Measurements from ENCODE around the gene PTPRA. TPM values are rescaled to one million over a fixed set of nuclear protein-coding genes. Genes with fewer than 3 reads are reported as not detected.

PTPRA gene
- total and polyA plus RNA-seq, 2 of the 13 experiments (the other 11 are each of a cell fraction or from before 2014, with no cell fraction given), result 47.2 to 127 TPM

DNA sequence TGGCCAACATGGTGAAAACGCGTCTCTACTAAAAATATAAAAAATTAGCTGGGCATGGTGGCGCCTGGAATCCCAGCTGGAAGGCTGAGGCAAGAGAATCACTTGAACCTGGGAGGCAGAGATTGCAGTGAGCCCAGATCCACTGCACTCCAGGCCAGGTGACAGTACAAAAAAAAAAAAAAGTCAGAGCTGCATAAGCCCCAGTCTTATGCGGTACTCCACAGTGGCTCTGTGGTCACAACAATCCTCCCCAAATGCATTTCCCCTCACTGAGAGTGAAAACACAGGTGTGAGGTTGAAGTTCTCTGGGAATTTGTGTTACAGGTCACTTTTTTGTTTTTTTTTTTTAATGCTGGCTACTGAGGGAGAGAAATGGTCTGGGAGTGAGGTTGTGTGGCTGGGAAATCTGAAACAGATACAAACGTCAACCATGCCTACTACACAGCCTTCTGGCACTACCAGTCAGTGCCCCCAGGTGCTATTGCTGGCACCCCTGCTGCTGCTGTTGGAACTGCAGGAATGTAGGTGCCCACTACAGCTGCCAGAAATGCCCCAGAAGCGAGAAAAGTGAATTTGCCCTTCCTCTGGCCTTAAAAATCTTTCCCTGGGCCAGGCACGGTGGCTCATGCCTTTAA is 178.2 kb downstream of the PTPRA start (continued):
- peak; percentile 76 for TF ChIP-seq PRDM15 (CRISPR knock-in tag; IDR thresholded peaks at IDR 0.05)
- TF ChIP-seq EHMT2 (IDR thresholded peaks at IDR 0.05; ENCODE audit: borderline replicate concordance, low read depth, low read length), result no peak
- TF ChIP-seq NFYB (CRISPR knock-in tag; IDR thresholded peaks at IDR 0.05), result no peak
- no peak for TF ChIP-seq MTA1 (CRISPR knock-in tag; IDR thresholded peaks at IDR 0.05; ENCODE audit: borderline replicate concordance)
- TF ChIP-seq, protein P1, sequence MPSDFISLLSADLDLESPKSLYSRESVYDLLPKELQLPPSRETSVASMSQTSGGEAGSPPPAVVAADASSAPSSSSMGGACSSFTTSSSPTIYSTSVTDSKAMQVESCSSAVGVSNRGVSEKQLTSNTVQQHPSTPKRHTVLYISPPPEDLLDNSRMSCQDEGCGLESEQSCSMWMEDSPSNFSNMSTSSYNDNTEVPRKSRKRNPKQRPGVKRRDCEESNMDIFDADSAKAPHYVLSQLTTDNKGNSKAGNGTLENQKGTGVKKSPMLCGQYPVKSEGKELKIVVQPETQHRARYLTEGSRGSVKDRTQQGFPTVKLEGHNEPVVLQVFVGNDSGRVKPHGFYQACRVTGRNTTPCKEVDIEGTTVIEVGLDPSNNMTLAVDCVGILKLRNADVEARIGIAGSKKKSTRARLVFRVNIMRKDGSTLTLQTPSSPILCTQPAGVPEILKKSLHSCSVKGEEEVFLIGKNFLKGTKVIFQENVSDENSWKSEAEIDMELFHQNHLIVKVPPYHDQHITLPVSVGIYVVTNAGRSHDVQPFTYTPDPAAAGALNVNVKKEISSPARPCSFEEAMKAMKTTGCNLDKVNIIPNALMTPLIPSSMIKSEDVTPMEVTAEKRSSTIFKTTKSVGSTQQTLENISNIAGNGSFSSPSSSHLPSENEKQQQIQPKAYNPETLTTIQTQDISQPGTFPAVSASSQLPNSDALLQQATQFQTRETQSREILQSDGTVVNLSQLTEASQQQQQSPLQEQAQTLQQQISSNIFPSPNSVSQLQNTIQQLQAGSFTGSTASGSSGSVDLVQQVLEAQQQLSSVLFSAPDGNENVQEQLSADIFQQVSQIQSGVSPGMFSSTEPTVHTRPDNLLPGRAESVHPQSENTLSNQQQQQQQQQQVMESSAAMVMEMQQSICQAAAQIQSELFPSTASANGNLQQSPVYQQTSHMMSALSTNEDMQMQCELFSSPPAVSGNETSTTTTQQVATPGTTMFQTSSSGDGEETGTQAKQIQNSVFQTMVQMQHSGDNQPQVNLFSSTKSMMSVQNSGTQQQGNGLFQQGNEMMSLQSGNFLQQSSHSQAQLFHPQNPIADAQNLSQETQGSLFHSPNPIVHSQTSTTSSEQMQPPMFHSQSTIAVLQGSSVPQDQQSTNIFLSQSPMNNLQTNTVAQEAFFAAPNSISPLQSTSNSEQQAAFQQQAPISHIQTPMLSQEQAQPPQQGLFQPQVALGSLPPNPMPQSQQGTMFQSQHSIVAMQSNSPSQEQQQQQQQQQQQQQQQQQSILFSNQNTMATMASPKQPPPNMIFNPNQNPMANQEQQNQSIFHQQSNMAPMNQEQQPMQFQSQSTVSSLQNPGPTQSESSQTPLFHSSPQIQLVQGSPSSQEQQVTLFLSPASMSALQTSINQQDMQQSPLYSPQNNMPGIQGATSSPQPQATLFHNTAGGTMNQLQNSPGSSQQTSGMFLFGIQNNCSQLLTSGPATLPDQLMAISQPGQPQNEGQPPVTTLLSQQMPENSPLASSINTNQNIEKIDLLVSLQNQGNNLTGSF (CRISPR knock-in tag; IDR thresholded peaks at IDR 0.05), result no peak
- TF ChIP-seq CHD4 (IDR thresholded peaks at IDR 0.05; ENCODE audit: borderline replicate concordance, low read length), result no peak
- TF ChIP-seq ZNF263 (CRISPR knock-in tag; IDR thresholded peaks at IDR 0.05), result no peak
- TF ChIP-seq, protein P2, sequence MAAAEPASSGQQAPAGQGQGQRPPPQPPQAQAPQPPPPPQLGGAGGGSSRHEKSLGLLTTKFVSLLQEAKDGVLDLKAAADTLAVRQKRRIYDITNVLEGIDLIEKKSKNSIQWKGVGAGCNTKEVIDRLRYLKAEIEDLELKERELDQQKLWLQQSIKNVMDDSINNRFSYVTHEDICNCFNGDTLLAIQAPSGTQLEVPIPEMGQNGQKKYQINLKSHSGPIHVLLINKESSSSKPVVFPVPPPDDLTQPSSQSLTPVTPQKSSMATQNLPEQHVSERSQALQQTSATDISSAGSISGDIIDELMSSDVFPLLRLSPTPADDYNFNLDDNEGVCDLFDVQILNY (CRISPR knock-in tag; conservative IDR thresholded peaks at IDR 0.05), result no peak
- TF ChIP-seq MYC (CRISPR knock-in tag; IDR thresholded peaks at IDR 0.05; ENCODE audit: borderline replicate concordance), result no peak
- no peak for TF ChIP-seq ZFP36 (IDR thresholded peaks at IDR 0.05; ENCODE audit: borderline replicate concordance, low read depth, low read length, partially characterized antibody)
- TF ChIP-seq KDM5B (CRISPR knock-in tag; IDR thresholded peaks at IDR 0.05; ENCODE audit: borderline replicate concordance), result no peak; the same call in 1 of the 2 replicates
- TF ChIP-seq NFKBIZ (CRISPR knock-in tag; IDR thresholded peaks at IDR 0.05), result no peak
- no peak for TF ChIP-seq ZNF691 (CRISPR knock-in tag; IDR thresholded peaks at IDR 0.05; ENCODE audit: borderline replicate concordance, low read depth)
- no peak for TF ChIP-seq NCOR1 (IDR thresholded peaks at IDR 0.05; ENCODE audit: borderline replicate concordance, low read length)
- TF ChIP-seq ZNF264 (CRISPR knock-in tag; IDR thresholded peaks at IDR 0.05), result no peak
- no peak for TF ChIP-seq CSRNP2 (CRISPR knock-in tag; conservative IDR thresholded peaks at IDR 0.05; ENCODE audit: low read depth)
- no peak for TF ChIP-seq PCBP1 (IDR thresholded peaks at IDR 0.05; ENCODE audit: borderline replicate concordance, low read depth, low read length)
